ENCODE measurements around the gene POLR3E. TPM values are rescaled to one million over a fixed set of nuclear protein-coding genes. Genes with fewer than 3 reads are reported as not detected.

POLR3E gene
- total and polyA plus RNA-seq, 2 donors (not counting 3 experiments of a cell fraction or from before 2014, with no cell fraction given): 48.3 to 62.2 TPM

- Histone ChIP-seq H3K9me3 (replicated peaks; ENCODE audit: control insufficient read depth, insufficient read depth, low read length) (no peaks in the 10 kb centered on the region), H3K4me3 (replicated peaks in 1 of 3; ENCODE audit: insufficient read depth in 1 of 3, low read depth in 1 of 3, low read length in 3 of 3) (no peak overlapping the region), H3K27me3 (ENCODE audit: control insufficient read depth in 2 of 2, insufficient read depth in 2 of 2, low read length in 2 of 2) (no peaks in the 10 kb centered on the region), H2AFZ (ENCODE audit: low read depth, low read length) (no peak overlapping the region), H3K9ac (replicated peaks; ENCODE audit: extremely low read depth, insufficient read depth, low read length) (no peak overlapping the region), H3K79me2 (ENCODE audit: control insufficient read depth, insufficient read depth, low read length) (peaks cover 6% of the 10 kb centered on the region), H3K4me1 (ENCODE audit: control insufficient read depth, extremely low read depth, insufficient read depth, low read length) (no peaks in the 10 kb centered on the region), H3K4me2 (ENCODE audit: insufficient read depth, low read length) (no peak overlapping the region), H3K36me3 (ENCODE audit: control insufficient read depth in 2 of 2, extremely low read depth in 1 of 2, insufficient read depth in 2 of 2, low read length in 2 of 2) (peaks cover 6% of the 10 kb centered on the region in 2 experiments), H3K9me1 (replicated peaks; ENCODE audit: control insufficient read depth, extremely low read depth, insufficient read depth, low read length) (no peaks in the 10 kb centered on the region), H4K20me1 (replicated peaks; ENCODE audit: control insufficient read depth, extremely low read depth, insufficient read depth, low read length) (no peaks in the 10 kb centered on the region), H3K27ac (ENCODE audit: insufficient read depth, low read depth, low read length) (no peak overlapping the region)
- dilution Hi-C loops (cut with MboI; ENCODE audit: extremely low pct_ligation_motif_present, low sequenced_read_pairs) (no loop called here), intact Hi-C loops (cut with micrococcal nuclease) (no loop called here)
- DNase-seq (ENCODE audit: low read depth, low spot score): no peak
- ChIA-PET POLR2A (no interaction called here), CTCF (no interaction called here)
- no TSS peak for BruUV-seq (replicated peaks)
- TF ChIP-seq POLR2A (IDR thresholded peaks at IDR 0.05; ENCODE audit: low read depth, low read length) (no peak), MAX (IDR thresholded peaks at IDR 0.05; ENCODE audit: insufficient read depth, insufficient read length) (no peak), POLR2AphosphoS5 (IDR thresholded peaks at IDR 0.05; ENCODE audit: insufficient read depth, low read depth, low read length) (no peak), JUN (IDR thresholded peaks at IDR 0.05; ENCODE audit: borderline replicate concordance, insufficient read depth, insufficient read length, low read depth) (no peak), GATA2 (IDR thresholded peaks at IDR 0.05; ENCODE audit: insufficient read depth, insufficient read length, low read depth, low read length) (no peak), EZH2 (IDR thresholded peaks at IDR 0.05; ENCODE audit: borderline replicate concordance, low read depth, low read length, severe bottlenecking) (no peak), FOS (IDR thresholded peaks at IDR 0.05; ENCODE audit: borderline replicate concordance, insufficient read depth, low read length) (no peak), CTCF (IDR thresholded peaks at IDR 0.05; ENCODE audit: extremely low read depth in 1 of 2, insufficient read depth in 1 of 2, low read depth in 1 of 2, low read length in 2 of 2) (no peak), MYC (IDR thresholded peaks at IDR 0.05; ENCODE audit: low read depth, low read length) (no peak)
- FAIRE-seq: no peak
These were observed 43.7 kb downstream of the POLR3E start for GRCh38 chr16:22340945-22341344.
